HG03558 (cell line): ENCODE results near the gene C2orf74.
"Not testable (repeated sequence)": the region's sequence is repeated elsewhere in the genome, so short reads cannot be mapped to it uniquely, and the experiment has no call there.

Source experiments
- ATAC-seq: cut with Tn5 transposase; IDR thresholded peaks from one replicate; pipeline ENCODE4 v1.9.1; 2021; ENCODE audit warnings: moderate number of reproducible peaks; ENCODE audit not compliant: unreplicated experiment; ENCODE audit errors: extremely low read depth

Gene C2orf74

DNA sequence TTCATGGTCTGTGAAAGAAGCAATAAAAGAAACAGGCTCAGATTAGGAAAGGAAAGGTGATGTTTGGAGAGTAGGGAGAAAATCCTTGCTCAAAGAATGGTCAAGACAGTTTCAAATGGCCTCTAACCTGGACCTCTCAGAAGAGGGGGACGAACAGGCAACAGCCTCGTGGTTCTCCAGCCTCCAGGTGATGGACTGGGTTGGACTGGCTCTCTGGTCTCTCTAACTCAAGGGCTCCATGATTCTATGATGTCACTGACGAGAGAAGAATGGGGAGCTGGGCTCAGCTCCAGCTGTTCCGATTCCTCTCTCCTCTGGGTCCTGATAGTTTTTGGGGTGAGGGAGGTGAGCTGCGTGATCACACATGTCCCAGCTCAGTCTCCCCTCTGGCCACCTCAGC lies at the start of gene C2orf74:
C2orf74 (plus strand) TSS at position 301 of the 400 bp plus-strand sequence. CDS start 327 bp downstream, outside the sequence.
- no peak for ATAC-seq

DNA sequence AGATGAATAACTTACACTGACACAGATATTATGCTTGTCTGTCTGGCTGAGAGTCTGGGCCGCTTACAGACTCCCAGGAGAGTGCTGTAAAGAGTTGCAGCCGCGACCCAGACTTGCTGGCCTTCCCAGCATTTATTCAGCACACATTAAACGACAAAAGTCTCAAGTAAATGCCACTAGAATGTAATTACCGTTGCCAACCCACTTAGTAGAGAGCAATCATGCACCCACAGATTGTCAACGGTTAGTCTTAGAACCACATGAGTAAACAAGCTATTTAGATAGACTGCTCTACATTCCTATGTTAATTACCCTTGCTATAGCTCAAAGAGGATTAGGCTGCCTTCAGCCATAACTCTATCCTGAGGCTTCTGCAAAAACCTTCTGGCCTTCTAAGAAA lies 47.8 kb upstream of the C2orf74 start:
- ATAC-seq: no peak

DNA sequence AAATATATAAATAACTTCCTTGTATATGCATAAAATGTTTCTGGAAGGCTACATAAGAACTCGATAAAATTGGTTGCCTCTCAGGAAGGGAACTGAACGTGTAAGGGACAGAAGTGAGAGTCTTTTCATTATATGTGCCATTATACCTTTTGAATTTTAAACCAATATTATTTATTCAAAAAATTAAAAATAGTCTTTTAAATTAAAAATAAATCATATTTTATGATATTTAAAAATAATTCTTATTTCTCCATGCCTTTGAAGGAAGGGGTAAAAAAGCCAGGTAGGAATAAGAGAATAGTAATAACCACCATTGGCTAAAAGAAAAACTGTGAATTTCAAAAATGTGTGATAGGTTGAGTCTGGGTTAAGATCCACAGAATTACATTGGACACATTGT lies 45.7 kb upstream of the C2orf74 start:
- ATAC-seq: no peak

DNA sequence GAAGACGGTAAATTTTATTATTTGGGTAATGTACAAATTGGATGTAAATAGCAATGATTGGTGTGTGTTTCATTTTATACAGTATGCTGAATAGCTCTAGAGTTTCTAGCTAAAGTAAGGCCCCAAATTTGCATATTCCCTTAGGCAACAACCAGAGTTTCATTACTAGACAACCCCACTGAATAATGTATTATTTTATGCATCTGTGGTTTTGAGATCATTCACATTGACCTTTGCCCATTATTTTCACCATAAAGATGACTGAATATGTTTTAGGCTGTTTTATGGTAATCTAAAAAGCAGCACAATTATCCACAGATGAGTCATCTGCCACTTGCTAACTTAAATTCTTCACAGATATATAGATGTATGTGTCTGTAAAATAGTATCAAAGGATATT lies 44.5 kb upstream of the C2orf74 start:
- no peak for ATAC-seq

DNA sequence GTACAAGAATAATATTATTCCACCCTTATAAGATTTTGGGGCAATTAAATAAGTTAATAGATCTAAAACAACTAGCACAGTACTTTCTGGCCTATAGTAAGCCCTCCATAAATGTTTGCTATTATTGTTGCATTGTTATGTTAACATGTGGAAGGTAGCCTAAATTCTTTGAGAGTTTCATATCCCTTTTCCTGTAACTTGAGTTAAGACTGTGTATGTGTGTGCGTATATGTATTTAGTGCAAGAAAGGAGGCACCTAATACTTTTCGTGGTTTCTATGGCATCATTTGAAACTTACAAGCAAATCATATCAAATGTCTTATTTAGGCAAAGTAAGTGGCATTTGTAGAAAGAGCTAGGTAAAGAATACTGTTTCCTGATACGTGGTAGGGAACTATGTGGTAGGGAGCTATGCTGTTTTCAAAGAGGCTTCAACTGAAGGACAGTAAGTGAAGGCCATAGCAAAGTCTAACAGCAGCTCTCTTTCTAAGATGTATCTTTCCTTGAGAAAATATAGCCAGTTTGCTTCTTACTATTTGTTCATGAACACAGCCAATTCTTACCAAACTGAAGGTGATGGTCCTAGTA lies 36.8 kb upstream of the C2orf74 start:
- no peak for ATAC-seq

DNA sequence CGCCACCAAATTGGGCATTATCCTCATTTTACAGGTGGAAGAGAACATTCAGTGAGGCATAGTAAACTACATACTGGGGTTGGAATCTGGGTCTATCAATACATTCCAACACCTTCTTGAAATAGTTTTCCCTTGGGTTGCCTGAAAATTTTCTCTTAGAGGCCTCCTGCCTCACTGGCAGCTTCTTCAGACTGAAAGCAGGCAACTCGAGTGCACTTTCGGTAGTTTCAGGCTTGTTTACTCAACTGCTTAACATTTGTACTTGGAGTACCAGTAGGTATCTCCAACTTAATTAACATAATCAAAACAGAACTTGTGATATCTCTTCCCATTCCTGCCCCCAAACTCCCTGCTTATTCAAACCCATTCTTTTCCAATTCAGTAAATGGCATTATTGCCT lies 36.2 kb upstream of the C2orf74 start:
- no peak for ATAC-seq

DNA sequence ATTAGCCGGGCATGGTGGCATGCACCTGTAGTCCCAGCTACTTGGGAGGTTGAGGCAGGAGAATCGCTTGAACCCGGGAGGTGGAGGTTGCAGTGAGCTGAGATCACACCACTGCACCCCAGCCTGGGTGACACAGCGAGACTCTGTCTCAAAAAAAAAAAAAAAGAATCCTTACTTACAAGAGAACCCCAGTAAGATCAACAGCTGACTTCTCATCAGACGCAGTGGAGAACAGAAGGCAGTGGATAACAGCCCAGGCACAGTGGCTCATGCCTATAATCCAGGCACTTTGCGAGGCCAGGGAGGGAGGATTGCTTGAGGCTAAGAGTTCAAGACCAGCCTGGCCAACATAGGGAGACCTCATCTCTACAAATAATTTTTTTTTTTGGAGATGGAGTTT lies 33.9 kb upstream of the C2orf74 start:
- not testable (repeated sequence) for ATAC-seq

DNA sequence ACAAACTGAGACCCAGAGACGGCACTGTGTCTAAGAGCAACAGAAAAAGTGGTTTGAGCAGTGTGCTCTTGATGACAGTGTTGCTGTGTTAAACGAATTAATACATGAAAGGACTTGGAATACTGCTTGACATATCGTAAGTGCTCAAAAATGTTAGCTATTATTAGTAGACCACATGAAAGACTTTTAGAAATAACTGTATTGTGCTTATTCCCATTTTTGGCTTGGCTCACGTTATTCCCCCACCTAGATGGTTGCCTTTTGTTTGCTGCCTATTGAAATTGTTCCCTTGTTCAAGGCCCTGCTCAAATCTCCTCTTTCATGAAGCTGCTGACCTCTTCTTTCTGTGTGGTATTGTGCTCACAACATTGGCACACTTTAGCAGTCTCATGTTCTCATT lies 27.8 kb upstream of the C2orf74 start:
- ATAC-seq: no peak

DNA sequence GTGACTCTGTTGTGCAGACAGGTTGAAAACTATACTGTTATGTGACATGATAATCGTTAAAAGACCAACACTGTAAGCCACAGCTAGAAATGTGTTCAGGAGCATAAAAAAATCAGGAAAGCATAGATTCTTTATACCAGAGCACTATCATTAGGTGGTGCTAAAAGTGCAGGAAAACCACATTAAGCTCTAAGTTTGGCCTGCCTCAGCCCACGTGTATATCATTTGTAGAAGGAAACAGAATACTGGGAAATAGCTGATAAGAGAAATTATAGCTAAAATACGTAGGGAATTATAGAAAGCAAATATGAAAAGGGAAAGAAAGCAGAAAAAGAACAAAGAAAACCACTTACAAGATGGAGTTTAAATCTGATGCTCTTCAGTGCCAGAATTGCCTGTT lies 26.5 kb upstream of the C2orf74 start:
- no peak for ATAC-seq

DNA sequence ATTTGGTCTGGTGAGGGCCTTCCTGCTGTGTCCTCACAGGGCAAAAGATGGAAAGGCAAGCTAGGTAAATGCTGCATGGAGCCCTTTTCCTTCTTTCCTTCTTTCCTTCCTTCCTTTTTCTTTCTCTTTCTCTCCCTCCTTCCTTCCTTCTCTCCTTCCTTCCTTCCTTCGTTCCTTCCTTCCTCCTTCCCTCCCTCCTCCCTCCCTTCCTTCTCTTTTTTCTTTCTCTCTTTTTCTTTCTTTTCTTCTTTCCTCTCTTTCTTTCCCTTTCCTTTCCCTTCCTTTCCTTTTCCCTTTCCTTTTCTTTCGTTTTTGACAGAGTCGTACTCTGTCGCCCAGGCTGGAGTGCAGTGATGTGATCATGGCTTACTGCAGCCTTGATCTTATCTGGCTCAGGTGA lies 23.1 kb upstream of the C2orf74 start:
- no peak for ATAC-seq

DNA sequence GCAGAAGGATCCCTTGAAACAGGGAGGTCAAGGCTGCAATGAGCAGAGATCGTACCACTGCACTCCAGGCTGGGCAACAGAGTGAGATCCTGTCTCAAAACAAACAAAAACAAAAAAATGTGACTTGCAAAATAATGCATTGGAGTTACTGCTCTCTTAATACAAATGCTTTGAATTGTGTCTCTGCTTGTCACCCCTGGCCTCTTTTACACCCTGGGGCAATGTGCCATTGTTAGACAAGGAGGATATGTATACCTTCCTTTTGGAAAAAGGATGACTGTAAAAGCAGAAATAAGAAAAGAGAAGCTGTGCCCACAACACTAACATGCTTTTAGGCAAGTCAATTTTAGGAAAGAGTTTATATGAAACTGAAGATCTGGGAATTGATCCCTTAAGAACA lies 20.8 kb upstream of the C2orf74 start:
- no peak for ATAC-seq

DNA sequence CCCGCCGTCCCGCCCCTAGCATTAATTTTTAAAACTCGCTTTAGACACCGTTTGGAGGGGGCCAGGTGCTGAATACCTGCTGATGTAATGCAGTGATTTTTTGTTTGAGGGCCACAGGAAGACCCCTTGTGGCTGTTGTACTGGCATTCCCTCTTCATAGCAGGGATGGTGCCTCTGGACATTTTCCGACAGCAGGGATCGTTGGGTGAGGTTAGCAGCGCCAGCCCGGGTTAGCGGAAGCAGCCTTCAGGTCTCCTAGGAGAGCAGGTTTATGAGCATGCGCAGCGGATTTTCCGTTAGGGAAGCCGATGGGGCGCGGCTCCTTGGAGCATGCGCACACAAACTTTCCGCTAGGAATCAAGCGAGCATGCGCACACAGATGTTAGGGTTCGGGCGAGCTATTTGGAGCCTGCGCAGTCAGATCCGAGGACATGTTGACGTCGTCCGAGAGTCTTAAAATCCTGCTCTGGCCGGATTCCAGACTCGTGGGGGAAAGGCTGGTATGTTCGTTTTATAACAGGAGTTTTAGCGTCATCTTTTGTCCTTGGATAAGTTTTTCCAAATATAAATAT lies 17.2 kb upstream of the C2orf74 start:
- peak; percentile 94 for ATAC-seq

DNA sequence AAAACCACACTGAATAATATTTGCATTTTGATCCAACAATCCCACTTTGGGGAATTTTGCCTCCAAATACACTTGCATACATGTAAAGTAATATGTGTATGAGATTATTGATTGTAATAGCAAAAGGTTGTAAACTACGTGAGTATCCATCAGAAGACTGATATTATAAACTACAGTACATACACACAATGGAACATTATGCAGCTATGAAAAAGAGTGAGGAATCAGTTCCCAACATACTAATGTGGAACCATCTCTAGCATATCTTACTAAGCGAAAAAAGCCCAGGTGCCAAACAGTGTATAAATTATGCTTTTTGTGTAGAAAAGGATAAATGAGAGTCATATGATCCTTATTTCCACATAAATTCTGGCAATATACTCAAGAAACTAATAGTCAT lies 16.0 kb upstream of the C2orf74 start:
- ATAC-seq: no peak

DNA sequence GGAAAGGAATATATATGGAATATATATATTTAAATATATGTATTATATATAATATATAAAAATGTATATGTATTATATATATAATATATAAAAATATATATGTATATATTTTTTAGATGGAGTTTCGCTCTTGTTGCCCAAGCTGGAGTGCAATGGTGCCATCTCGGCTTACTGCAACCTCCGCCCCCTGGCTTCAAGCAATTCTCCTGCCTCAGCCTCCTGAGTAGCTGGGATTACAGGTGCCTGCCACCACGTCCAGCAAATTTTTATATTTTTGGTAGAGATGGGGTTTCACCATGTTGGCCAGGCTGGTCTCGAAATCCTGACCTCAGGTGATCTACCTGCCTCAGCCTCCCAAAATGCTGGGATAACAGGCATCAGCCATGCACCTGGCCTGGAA lies 13.9 kb upstream of the C2orf74 start:
- ATAC-seq: not testable (repeated sequence)

DNA sequence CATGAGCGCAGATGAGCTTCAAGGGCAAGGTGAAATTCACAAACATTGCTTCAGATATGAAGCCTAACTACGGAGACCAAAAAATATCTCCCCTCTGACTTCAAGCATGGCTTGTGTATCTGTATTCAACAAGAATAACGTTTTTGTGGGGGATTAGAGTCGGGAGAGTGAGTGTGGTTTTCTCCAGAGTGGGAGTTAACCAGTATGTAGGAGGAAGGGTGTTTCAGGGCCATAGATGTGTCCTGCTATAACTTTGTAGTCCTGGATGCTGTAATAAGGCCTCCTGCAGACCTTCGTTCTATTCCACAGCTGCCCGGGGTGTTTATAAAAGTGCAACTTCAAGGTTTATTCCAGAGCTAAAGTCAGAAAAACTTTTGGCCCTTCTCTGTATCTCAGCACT lies 12.9 kb upstream of the C2orf74 start:
- ATAC-seq: no peak

DNA sequence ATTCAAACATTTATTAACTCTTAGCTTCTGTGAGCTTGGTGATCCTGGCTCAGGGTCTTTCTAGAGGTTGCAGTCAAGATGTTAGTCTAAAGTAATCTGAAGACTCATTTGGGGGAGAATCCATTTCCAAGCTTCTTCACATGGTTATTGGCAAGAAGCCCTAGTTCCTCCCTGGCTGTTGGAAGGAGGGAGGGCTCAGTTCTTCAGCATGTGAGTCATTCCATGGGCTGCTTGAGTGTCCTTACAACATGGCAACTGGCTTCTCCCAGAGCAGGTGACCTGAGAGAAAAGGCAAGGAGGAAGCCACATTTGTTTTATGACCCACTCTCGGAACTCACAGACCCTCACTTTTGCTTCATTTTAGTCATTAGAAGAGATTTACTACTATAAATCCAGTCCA lies 10.6 kb upstream of the C2orf74 start:
- no peak for ATAC-seq

DNA sequence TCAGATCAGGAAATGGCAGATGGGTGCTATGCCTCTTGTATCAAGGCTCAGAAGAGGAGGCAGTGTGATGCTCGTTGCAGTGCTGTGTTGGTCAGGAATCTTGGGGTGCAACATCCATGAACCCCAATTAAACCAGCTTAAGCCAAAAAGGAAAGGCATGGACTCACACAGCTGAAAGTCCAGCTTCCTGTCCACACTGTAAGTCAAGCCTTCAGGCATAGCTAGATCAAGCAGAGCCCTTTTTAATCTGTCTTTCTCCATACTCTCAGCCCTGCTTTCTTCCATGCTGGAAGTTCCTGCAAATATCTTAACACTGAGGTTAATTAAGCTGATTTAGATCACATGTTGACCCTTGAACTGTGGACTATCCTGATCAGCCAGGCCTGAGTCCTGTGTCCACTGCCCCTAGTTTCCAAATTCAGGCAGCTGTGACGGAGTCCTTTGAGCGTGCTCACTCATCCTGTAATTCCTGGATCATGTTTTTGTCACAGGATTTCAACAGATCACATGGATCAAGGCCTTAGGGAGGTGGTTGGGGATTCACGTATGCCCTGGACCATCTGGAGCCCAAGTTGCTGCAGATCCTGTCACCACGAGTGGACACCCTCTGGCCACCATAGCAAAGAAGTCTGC lies 4.5 kb upstream of the C2orf74 start:
- ATAC-seq: no peak

DNA sequence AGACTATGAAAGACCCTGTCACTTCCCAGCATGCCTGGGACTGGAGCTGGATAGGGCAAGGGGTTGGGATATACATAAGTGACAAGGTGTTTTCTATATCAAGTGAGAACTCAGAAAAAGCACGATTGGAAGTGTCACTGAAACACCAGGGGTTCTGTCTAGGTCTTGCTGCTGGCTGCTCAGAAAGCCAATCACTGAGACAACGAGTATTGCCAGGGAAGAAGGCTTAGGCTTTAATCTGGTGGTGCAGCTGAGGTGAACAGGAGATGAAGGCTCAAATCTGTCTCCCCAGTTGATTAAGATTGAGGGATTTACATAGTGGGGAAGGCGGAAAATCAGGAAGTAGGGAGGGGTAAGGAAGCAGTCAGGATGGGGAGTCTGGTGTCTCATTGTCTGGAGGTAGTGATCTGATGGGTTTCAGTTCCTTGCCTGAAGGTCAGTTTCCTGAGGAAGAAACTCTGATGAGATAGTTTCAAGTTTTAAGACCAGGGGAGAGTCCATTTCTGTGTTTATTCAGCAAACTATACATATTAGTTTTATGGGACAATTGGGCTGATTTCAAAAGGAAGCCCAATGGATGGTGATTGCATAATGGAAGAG lies 3.5 kb upstream of the C2orf74 start:
- ATAC-seq: no peak

DNA sequence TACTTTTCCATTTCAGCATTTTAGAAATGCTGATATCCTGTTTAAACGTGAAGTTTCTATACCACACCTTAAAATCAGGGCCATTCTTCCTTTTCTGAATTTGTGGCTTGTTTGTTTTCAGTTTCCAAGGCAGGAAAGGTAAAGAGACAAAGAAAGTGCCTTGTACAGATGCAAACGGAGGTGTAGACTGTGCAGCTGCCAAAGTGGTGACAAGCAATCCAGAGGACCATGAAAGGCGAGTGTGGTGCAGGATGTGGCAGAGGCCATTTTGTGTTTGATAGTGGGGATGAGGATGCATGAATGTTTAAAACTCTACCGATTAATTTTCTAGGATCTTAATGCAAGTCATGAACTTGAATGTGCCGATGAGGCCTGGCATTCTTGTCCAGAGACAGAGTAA lies 733 bp downstream of the C2orf74 start:
- ATAC-seq: no peak

DNA sequence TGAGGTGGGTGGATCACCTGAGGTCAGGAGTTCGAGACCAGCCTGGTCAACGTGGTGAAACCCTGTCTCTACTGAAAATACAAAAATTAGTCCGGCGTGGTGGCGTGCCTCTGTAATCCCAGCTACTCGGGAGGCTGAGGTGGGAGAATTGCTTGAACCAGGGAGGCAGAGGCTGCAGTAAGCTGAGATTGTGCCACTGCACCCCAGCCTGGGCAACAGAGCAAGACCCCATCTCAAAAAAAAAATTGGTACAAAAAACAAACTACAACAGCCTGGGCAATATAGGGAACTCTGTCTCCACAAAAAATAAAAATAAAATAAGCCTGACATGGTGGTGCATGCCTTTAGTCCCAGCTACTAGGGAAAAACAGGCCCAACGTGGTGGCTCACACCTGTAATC lies 3.1 kb downstream of the C2orf74 start:
- not testable (repeated sequence) for ATAC-seq

DNA sequence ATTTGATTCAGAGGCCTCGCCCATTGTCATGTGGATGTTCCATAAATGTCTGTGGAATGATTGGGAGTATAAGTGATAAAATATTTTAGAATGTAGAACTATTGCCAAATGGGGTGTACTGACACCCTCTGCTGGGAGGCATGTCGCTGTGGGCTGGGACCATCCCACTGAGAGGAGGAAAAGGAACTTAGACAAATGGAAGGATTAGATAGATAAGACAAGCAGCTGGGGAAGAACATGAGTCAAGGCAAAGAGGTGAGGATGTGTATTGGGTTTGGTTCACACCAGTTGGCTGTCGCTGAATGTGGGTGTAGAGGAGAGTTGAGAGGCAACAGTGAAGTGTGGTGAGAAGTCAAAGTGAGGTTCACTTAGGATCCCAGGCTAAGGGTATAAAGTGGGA lies 4.0 kb downstream of the C2orf74 start:
- no peak for ATAC-seq

DNA sequence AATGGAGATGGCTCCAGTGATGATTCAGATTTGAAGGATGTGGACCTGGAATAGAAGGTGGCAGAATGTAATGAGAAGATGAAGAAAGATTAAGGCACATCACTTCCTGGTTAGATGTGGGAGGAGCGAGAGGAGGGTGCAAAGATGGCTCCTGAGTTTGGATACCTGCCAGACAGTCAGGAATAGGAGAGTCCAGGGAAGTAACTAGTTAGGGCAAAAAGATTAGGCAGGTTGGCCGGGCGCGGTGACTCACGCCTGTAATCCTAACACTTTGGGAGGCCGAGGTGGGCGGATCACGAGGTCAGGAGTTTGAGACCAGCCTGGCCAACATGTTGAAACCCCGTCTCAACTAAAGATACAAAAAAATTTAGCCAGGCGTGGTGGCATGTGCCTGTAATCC lies 5.6 kb downstream of the C2orf74 start:
- ATAC-seq: no peak
